Adrenal gland (tissue), 5 donors: ENCODE measurements around the gene MAML2.

Source experiments
- CTCF ChIP-seq, 6 experiments: fragments of 450-650 bp in 4 of 6; fragments of 200-600 bp in 2 of 6; sonication (generic) in 1 of 6; IDR thresholded peaks; 1 replicate in 5 of 6; 2 replicates in 1 of 6; pipeline versions ENCODE4 v1.5.1 to v1.8.0; 2016 to 2021; ENCODE audit warnings: antibody characterized with exemption in 6 of 6, mild to moderate bottlenecking in 2 of 6, moderate library complexity in 1 of 6
- POLR2A ChIP-seq, 2 donors: fragments of 450-650 bp; IDR thresholded peaks; one replicate each; pipeline ENCODE4 v1.6.1; 2017; ENCODE audit warnings: antibody characterized with exemption in 2 of 2, mild to moderate bottlenecking in 2 of 2, moderate library complexity in 1 of 2
- donor health status: DM: no; HTN: no; CAD: no.

DNA sequence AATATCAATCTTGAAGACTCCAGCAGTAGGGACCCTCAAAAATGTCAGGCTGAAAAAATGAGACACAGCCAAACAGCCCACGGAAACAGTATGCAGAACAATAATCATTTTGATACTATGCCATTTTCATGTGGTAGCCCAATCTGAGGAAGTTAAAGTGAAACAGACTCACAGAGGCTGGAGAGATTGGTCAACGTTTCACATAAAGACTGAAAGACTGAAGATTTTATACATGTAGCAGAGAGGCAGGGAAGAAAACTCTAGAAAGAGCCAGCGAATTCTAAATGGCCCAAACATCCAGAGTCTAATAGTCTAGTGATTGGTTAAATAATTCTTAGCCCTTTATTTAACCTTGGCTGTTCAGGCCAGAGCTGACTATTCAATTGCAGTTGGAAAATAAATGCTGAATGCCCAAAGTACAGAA, 49.4 kb downstream of the MAML2 start:
- no peak for TF ChIP-seq CTCF (IDR thresholded peaks at IDR 0.05)
- TF ChIP-seq POLR2A (IDR thresholded peaks at IDR 0.05), result no peak
